Islet precursor cell (in vitro differentiated cells): Measurements from ENCODE around the gene ARPC4.
"Not testable (repeated sequence)": the region's sequence is repeated elsewhere in the genome, so short reads cannot be mapped to it uniquely, and the experiment has no call there.

ENCODE experiments used
- DNase-seq: peaks from one replicate; pipeline ENCODE4 v3.0.0-alpha.2; 2018

Gene ARPC4

DNA sequence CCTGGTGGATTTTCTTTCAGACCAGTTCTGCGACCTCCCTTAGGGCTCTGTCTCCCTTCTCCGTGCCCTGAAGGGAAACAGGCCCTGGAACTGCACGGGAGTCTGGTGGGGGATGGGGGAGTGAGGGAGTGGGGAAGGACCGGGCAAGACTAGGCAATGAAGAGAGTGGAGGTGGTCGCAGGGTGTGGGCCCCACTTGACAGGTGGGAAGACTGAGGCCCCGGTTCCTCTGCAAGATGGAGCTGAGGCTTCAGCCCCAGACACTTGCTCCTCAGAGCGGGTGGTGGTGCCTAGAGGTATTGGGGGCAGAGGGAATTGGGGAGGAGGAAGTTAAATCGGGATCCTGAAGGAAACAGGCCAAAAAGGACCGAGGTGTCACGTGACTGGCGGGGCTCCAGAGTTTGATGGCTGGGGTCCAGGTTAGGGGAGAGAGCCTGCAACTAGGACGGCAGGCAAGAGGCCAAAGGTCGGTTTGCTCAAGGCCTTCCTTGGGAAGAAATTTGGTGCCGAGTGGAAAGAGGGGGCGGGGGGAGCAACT, 22.5 kb upstream of the ARPC4 start:
- no peak for DNase-seq

DNA sequence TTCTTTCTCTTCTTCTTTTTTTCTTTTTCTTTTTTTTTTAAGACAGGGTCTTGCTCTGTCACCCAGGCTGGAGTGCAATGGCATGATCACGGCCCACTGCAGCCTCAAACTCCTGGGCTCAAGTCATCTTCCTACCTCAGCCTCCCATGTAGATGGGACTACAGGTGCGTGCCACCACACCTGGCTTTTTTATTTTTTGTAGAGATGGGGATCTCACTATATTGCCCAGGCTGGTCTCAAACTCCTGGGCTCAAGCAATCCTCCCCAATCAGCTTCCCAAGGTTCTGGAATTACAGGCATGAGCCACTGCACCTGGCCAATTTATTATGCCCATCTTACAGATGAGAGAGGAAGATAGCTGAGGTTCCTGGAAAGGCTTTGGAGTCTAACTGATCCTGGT, 21.9 kb upstream of the ARPC4 start:
- not testable (repeated sequence) for DNase-seq

DNA sequence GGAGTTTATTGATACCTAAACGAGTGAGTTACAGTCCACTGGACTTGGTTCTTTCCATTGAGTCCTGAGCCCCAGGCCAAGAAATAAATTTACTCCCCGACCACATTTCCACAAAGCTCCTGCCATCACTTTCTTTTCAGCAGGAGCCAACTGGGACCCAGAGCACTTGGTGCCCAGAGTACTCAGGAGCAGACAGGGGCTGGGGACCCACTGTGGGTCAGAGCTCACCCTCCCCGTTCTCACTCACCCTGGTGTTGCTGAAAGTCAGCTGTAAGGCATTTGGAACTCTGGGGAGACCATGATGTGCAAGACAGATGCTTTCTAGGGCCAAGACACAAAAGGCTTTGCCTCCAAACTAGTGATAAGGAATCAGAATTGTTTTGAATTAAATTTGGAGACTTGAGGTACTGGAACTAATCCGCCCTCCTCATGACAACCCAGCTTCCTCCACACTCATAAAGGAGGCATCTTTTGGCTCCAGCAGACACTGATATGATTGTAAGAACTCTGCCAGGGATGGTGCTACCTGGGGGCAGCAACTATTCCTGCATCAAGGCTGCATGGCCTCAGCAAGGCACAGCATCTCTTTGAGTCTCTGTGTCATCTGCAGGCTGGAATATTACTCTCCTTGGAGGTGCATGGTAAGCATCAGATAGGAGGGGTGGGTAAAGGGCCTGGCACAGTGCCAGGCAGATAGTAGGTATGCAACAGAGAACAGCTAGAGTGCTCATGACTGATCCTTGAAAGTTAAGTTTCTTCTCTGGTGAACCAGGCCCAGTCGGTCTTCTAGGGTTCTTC, 15.8 kb upstream of the ARPC4 start:
- no peak for DNase-seq

DNA sequence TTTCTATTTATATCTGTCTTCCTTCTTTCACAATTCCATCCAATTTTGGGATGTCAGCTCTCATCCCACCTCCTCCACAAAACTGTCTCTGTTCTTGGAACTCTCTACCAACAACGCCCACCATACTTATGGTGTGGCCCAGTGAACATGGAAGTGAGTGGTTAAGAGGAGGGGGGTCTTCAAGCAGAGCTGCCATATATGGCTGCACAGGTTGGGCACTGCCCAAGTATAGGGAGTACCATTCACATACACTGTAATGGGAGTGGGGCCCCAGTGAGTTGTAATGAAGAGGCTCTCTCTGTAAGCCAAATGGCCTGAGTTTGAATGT, 15.2 kb upstream of the ARPC4 start:
- DNase-seq, result no peak

DNA sequence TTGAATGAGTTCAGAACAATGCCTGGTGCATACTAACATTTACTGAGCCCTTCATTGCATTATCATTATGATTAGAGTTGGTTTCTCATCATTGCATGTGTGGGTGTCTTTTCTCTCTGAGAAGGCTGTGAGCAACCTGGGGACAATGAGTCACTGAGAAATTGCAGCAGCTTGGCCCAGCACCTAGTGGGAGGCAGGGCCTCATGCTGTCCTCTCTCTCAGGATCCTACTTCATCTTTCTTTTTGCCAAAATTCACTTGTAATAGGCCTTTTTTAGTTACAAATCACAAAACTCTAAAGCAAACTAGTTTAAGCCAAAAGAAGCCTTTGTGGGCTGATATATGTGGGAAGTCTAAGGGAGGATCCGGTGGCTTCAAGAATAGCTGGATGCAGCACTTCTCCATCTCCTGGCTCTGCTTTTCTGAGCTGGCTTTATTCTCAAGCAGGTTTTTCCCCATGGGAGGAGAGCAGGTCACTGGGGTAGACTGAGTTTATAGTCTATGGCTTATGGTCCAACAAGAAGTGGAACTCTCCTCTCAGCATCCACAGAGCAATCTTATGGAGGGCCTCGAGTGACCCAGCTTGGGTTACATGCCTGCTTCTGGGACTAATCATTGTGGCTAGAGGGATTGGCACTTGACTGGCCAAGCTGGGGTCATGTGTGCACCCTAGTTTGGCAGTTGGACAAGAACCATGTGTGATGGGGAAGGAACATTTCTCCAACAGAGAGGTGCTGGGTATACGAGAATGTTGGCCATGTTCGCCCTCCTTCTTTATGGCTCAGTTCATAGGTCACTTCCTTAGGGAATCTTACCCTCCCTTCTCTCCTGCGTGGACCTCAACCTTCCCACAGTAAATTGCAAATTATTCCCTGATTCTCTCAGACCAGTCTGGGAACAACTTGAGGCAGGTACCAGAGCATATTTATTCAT, 14.5 kb upstream of the ARPC4 start:
- no peak for DNase-seq

DNA sequence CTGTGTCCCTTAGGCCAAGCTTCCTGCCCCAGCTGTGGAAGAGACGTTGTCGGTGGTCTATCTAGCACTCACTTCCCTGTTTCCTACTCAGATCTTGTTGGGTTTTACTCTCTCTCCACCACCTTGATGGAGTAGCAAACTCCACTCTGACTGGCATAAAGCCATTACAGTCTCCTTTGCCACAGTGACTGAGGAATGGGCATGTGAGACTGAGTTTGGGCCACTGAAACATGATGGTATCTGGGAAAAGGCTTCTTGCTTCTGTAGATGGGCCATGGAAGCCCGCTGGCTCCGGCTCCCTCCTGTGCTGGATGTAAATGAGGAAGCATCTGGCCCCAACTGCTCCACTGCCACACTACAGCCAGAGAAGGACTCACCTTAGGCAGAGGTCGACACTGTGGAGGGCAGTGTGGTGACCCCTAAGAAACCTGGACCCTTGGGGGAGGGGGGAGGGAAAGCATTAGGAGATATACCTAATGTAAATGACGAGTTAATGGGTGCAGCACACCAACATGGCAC, 13.7 kb upstream of the ARPC4 start:
- no peak for DNase-seq

DNA sequence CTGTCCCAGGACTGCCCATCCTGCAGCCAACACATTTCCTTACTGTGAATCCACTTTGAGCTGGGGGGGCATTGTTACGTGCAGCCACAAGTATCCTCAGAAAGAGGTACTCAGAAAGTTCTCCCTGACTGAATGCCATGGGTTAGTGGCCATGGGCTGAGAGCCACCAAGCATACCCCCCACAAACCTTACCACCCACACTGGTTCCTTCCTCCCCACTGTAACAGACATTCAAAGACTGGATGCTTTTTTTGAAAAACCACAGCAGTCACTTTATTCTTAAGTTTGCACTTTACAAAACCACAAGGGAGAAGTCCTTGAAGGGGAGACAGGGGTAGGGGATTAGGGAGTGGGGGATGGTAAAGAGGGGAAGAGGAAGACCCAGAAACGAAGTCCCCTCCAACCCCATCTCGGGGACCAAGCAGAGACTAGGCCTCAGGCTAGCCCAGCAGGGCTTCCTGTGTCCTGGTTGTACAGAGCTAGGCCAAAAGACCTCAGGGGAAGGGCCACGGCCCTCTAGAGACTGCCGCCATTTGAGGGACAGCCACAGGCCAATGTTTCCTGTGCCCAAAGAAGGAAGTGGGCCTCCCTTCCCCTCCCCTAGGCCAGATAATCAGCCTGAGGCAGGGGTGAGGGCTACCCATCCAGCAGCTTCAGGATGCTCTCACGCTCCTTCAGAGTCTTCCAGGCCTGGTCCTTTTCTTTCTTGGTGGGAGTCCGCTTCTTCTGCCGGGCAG, 13.0 kb upstream of the ARPC4 start:
- DNase-seq, result no peak

DNA sequence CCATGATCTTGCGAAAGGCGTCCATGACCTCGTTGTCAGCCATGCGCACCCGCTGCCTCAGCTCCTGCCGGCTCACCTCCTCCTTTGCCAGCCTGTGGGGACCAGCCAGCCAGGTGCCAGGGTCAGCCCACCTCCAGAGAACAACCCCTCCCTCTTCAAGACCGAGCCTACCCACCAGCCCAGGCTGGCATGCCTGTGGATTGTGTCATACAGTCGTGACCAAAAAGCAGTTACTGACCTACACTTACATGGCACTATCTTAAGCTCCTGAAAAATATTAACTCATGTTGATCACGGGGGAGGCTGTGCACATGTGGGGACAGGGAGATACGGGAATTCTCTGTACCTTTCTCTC, 12.4 kb upstream of the ARPC4 start:
- DNase-seq, result no peak

DNA sequence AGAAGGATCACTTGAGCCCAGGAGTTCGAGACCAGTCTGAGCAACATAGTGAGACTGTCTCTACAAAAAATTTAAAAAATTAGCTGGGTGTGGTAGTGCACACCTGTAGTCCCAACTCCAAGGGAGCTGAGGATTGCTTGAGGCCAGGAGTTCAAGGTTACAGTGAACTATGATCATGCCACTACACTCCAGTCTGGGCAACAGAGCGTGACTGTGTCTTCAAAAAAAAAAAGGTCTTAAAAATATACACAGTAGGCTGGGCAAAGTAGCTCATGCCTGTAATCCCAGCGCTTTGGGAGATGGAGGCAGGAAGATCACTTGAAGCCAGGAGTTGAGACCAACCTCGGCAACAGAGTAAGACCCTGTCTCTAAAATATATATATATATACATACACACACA, 12.0 kb upstream of the ARPC4 start:
- DNase-seq, result no peak

DNA sequence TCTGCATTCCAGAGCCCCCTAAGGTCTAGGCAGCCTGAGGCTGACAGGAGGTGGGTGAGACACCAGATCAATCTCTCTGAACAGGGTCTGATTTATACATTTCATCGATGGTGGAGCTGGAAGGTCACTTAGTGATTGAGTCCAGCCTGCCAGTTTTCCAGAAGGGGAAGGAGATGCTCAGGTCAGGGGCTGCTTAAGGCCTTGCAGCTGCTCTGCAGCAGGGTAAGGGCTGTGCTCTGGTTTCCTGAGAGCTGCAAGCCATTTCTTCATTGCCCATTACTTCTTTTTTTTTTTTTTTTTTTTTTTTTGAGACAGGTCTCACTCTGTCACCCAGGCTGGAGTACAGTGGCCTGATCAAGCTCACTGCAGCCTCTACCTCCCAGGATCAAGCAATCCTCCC, 11.3 kb upstream of the ARPC4 start:
- DNase-seq, result no peak

DNA sequence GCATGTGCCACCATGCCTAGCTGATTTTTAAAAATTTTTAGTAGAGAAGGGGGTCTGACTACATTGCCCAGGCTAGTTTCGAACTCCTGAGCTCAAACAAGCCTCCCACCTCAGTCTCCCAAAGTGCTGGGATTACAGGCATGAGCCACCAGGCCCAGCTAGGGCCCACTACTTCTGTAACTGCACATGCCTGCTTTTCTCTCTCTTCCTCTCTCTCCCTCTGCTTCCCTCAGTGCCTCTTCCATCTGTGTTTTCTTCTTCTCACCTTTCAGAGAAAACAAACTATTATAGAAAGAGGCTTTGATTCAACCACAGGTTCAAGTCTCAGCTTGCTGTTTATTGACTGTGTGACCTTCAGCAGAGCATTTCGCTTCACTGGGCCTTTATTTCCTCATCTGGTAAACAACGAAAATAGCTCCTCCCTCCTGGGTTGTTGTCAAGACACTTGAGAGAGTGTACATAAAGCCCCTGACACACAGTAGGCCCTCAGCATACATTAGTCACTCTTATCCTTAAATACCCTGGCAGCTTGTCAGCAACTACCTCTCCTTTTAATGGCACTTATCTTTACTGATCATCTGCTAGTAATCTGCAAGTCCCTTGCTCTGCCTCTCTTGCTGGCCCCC, 10.8 kb upstream of the ARPC4 start:
- no peak for DNase-seq

DNA sequence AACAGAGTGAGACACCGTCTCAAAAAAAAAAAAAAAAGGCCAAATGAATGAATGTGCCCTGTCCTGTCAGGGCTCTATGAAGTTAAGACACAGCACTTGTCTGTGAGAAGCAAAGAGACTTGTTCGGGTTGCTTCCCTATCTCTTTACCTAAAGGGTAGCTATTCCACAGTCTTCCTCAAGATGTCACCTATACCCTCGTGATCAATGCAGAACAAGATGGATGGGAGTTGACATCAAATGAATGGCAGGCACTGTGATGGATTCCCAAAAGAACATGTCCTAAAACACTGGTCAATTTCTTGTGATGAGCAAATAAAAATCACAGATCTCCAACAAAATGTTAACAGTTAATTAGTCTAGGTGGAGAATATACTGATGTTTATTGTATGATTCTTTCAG, 10.1 kb upstream of the ARPC4 start:
- DNase-seq, result no peak

DNA sequence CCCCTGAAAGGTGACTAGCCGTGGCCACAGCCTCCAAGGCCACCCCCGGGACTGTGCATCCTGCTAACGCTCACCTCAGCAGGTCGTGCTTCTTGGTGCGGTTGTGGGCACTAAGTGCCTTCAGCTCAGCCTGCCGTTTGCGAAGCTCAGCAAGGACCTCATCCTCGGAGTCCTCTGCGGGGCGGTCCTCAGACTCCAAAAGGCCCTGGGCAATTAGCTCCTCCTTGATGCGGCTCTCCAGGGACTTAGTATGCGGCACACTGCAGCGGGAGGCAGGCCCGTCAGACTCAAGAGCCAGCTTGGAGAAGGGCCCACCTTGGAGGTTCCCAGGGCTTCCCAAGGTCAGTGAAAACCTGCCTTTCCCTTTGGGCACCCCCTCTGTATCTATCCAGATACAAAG, 8.9 kb upstream of the ARPC4 start:
- DNase-seq, result no peak

DNA sequence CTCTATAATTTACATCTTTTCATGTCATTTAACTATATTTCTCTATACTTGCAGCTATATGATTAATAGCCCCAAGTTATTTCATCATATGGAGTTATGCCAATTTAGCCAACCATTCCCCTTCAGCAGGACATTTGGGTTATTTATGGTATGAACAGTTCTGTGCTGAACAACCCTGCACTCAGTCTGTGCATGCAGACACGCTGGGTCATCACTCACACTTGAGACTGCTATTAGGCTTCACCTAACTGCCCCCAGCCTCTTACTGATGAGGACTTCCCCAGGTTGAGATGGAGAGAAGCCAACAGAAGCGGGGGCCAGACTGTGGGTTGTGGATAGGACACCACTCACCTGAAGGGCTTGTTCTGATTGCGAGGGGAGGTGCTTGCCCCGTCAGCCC, 7.9 kb upstream of the ARPC4 start:
- no peak for DNase-seq

DNA sequence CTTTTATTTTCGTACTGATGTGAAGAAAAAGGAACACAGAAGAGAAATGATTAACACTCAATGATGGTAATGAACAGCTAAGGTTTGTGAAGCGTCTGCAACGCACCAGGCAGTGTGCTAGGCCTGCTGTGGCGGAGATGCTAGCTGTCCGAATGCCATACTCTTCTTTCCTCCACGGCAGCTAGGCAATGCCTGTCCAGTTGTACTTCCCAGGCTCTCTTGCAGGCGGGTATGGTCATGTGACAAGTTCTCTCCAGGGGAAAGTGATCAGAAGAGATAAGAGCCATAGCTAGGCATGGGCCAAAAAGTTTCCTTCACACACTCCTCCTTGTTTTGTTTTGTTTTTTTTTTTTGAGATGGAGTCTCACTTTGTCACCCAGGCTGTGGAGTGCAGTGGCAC, 7.3 kb upstream of the ARPC4 start:
- DNase-seq, result no peak

DNA sequence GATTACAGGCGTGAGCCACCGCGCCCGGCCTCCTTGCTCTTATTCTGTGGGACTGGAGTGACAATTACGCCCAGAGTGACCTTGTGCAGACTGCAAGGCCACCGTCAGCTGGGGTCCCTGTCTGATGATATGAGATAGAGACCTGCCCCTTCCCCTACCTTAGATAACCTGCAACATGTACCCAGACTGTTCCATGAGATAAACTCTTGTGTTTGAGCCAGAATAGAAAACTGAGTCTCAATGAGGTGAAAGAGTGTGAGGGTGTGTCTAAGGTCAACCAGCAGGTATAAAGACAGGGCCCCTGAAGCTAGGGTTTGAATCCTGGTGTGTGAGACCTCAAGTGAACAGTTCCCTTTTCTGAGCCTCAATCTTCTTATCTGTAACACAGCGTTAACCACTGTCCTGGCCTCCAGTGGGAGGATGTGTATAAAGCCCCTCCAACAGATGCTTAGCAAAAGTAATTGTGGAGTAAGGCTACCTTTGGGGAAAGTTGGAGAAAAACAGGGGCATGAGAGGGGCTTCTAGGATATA, 6.6 kb upstream of the ARPC4 start:
- no peak for DNase-seq

DNA sequence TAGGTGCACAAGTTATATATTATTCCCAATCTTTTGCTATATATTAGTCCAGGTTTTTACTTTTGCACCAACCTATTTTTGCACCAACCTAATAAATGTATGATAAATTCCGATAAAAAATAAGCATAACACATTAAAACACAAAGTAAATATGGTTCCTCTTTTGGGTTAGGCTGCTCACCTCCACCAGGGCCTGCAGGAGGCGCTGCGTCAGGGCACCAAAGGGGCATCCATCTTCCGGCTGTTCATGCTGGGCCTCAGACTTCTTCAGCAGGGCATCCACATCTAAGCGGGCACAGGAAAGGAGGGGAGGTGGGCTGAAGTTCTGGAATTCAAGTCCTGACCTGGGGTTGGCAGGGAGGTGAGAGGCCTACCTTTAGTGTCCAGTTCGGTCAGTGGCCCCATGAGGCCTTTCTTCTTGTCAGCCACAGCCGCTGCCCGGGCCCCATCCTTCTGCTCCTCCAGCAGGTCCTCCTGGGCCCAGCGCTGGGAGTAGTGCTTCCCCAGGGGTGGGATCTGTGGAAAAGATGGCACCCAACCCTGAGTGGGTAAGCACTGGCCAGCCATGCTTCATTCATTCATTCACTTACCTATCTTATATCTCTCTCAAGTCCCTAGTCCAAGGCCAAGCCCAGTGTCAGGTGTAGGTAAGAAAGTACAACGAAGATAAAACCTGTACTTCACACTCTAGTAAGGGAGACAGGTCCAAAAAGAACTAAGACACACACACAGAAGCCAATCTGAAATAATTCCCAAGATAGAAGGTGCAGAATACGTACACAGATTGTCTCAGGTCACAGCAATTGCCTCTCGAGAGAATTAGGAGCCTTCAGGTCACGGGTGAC, 5.8 kb upstream of the ARPC4 start:
- no peak for DNase-seq

DNA sequence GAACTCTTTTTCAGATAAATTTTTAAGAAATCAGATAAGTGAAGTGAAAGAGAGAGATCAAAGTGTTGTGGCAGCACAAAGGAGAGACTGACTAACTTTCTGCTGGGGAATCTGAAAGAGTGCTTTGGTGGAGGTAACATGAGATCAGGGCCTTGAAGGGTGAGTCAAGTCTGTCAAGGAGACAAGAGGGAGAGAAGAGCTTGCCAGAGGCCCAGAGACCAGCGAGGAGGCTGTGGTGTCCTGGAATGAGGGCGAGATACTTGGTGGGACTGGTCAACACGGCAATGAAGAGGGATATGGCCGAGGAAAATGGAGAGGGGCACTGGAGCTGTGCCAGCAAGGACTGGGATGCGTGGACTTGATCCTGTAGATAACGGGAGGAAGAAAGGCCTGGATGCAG, 5.2 kb upstream of the ARPC4 start:
- DNase-seq, result no peak

DNA sequence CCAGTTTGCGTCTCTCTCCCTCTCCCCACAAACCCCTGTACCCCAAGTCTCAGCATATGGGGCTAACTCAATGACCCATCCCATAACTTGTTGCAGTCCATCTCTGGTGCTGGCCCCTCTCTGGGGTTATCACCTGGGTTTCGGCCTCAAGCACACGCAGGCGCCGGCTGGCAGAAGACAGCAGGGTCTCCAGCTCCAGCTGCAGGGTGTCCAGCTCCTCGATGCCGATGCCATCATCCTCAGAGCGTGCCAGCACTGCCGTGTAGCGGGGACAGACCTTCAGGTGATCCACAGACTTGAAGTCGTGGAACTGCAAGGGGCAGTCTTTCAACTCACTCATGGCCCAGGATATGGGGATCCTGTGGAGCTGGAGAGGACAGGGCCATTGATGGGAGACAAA, 1.8 kb upstream of the ARPC4 start:
- no peak for DNase-seq

DNA sequence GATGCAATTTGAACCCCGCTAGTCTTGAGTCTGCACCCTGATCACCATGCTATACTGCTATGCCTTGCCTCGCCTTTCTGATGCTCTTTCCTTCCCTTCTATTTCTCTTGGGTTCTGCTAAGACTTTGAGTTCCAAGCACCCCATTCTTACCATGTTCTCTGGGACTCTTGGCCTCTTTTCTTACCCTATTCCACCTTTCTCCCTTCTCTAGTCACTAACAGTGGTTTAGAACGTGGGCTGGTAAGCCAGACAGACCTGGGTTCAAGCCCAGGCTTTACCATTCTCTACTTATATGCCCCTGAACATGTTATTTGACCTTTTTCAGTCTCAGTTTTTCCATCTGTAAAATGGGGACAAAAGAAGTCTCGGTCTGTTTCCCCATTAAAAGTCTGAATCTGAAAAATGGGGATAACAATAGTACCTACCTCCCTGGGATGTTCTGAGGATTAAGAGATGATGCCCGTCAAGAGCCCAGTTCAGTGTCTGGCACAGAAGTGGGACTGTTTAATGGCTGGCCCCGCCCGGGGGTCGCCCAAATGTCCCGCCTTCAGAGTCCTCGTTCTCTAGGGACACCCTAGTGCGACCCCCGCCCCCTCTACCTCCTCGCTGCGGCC, 985 bp upstream of the ARPC4 start:
- no peak for DNase-seq

DNA sequence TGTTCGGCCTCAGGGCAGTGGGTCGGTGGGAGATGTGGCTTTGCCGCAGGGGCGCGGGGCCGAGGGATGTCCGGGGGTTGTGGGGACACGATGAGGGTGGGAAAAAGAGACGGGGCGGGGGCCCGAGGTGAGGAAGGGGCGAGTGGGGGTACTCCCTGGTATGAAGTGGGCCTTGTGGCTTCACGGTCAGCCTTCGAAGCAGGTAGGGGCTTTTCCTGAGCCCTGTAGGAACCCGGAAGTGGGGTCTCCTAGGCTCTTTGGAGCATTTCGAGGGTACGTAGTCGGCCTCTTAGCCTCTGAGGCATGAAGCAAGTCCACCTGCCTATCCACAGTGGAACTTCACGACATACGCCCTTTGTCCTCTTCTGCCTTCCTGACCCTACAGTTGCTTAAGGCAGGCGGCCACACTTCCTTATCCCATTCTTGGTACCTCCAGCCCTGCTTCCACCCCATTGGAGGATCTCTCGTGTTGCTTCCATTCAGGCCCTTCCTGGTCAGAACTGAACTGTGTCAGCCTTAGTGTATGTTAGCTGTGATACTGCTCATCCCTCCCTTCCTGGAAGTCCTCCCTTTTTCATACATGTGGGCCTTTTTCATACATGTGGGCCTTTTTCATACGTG, 389 bp downstream of the ARPC4 start:
- no peak for DNase-seq
